H9 (cell line): ENCODE results near the gene DDX28. TPM values are rescaled to one million over a fixed set of nuclear protein-coding genes. Genes with fewer than 3 reads are reported as not detected.
A peak's percentile ranks its signal among the peaks of the same experiment; 100 is the strongest.

ENCODE experiments used
- DNase-seq: peaks from one replicate; pipeline ENCODE4 v3.0.0-alpha.2; 2017
- H2AFZ ChIP-seq: one replicate; pipeline ENCODE4 v1.6.1; 2013; ENCODE audit warnings: mild to moderate bottlenecking, low read length, control low read depth, moderate library complexity
- H2AK5ac ChIP-seq: 2 replicates; pipeline ENCODE4 v1.6.1; 2013; ENCODE audit warnings: low read length, control low read depth, mixed read lengths; ENCODE audit not compliant: insufficient read length
- H2BK120ac ChIP-seq: one replicate; pipeline ENCODE4 v1.6.1; 2013; ENCODE audit warnings: low read depth, mild to moderate bottlenecking, low read length, control low read depth, inconsistent platforms; ENCODE audit not compliant: poor library complexity, severe bottlenecking
- H2BK12ac ChIP-seq: 2 replicates; pipeline ENCODE4 v1.6.1; 2013; ENCODE audit warnings: low read length, control low read depth, mixed read lengths, low read depth; ENCODE audit not compliant: insufficient read length
- H2BK15ac ChIP-seq: 2 replicates; pipeline ENCODE4 v1.6.1; 2013; ENCODE audit warnings: low read depth, low read length, control low read depth
- H2BK20ac ChIP-seq: one replicate; pipeline ENCODE4 v1.6.1; 2013; ENCODE audit warnings: low read depth, mild to moderate bottlenecking, low read length, control low read depth, inconsistent platforms; ENCODE audit not compliant: poor library complexity, severe bottlenecking
- H2BK5ac ChIP-seq: 2 replicates; pipeline ENCODE4 v1.6.1; 2013; ENCODE audit warnings: low read length, control low read depth, mixed read lengths; ENCODE audit not compliant: insufficient read length
- H3K14ac ChIP-seq: 2 replicates; pipeline ENCODE4 v1.6.1; 2013; ENCODE audit warnings: low read length, control low read depth; ENCODE audit not compliant: insufficient read depth
- H3K18ac ChIP-seq: 2 replicates; pipeline ENCODE4 v1.6.1; 2013; ENCODE audit warnings: low read depth, mild to moderate bottlenecking, mixed read lengths, low read length, control low read depth; ENCODE audit not compliant: insufficient read length
- H3K23ac ChIP-seq: 2 replicates; pipeline ENCODE4 v1.6.1; 2013; ENCODE audit warnings: low read length, control low read depth, mixed read lengths, low read depth; ENCODE audit not compliant: insufficient read length
- H3K23me2 ChIP-seq: 2 replicates; pipeline ENCODE4 v1.6.1; 2013; ENCODE audit warnings: low read depth, mild to moderate bottlenecking, mixed read lengths, low read length, control low read depth; ENCODE audit not compliant: insufficient read length, poor library complexity, severe bottlenecking
- H3K27ac ChIP-seq: 2 replicates; pipeline ENCODE4 v1.5.1; 2013; ENCODE audit warnings: low read length, control low read depth, mixed read lengths, low read depth; ENCODE audit not compliant: insufficient read length
- H3K27me3 ChIP-seq: 2 replicates; pipeline ENCODE4 v1.6.1; 2013; ENCODE audit warnings: low read length, control low read depth, inconsistent platforms; ENCODE audit not compliant: insufficient read depth
- H3K4ac ChIP-seq: 2 replicates; pipeline ENCODE4 v1.6.1; 2013; ENCODE audit warnings: low read depth, mild to moderate bottlenecking, control low read depth, inconsistent platforms, low read length, moderate library complexity
- H3K4me1 ChIP-seq: 2 replicates; pipeline ENCODE4 v1.6.1; 2013; ENCODE audit warnings: low read length, control low read depth, inconsistent platforms; ENCODE audit not compliant: insufficient read depth
- H3K4me2 ChIP-seq: 2 replicates; pipeline ENCODE4 v1.6.1; 2013; ENCODE audit warnings: low read length, control low read depth, mixed read lengths; ENCODE audit not compliant: insufficient read length, insufficient read depth
- H3K56ac ChIP-seq: 2 replicates; pipeline ENCODE4 v1.6.1; 2013; ENCODE audit warnings: low read depth, mild to moderate bottlenecking, mixed read lengths, low read length, control low read depth; ENCODE audit not compliant: insufficient read length
- H3K79me1 ChIP-seq: 2 replicates; pipeline ENCODE4 v1.6.1; 2013; ENCODE audit warnings: low read depth, mild to moderate bottlenecking, moderate library complexity, low read length, control low read depth, inconsistent platforms; ENCODE audit not compliant: insufficient read depth, poor library complexity, severe bottlenecking
- H3K79me2 ChIP-seq: 2 replicates; pipeline ENCODE4 v1.6.1; 2013; ENCODE audit warnings: low read length, control low read depth, inconsistent platforms; ENCODE audit not compliant: insufficient read depth
- H3K9ac ChIP-seq: 2 replicates; pipeline ENCODE4 v1.6.1; 2013; ENCODE audit warnings: low read length, control low read depth, mixed read lengths; ENCODE audit not compliant: insufficient read length; ENCODE audit errors: extremely low read depth
- H3K9me3 ChIP-seq: one replicate; pipeline ENCODE4 v1.6.1; 2013; ENCODE audit warnings: low read depth, low read length, inconsistent platforms; ENCODE audit not compliant: control insufficient read depth
- H3T11ph ChIP-seq: one replicate; pipeline ENCODE4 v1.6.1; 2013; ENCODE audit warnings: mild to moderate bottlenecking, low read length, control low read depth, inconsistent platforms
- H4K20me1 ChIP-seq: one replicate; pipeline ENCODE4 v1.6.1; 2013; ENCODE audit not compliant: control insufficient read depth, insufficient read length, insufficient read depth
- H4K5ac ChIP-seq: 2 replicates; pipeline ENCODE4 v1.6.1; 2013; ENCODE audit warnings: low read depth, mild to moderate bottlenecking, mixed read lengths, low read length, control low read depth; ENCODE audit not compliant: insufficient read length
- H4K8ac ChIP-seq: replicated peaks from 2 replicates; pipeline ENCODE4 v1.6.1; 2013; ENCODE audit warnings: low read length, control low read depth, mixed read lengths, low read depth; ENCODE audit not compliant: insufficient read length
- H4K91ac ChIP-seq: 2 replicates; pipeline ENCODE4 v1.6.1; 2013; ENCODE audit warnings: low read depth, mild to moderate bottlenecking, moderate library complexity, mixed read lengths, low read length, control low read depth; ENCODE audit not compliant: insufficient read length
- H3K27ac Mint-ChIP-seq, 3 experiments: 2 replicates in 2 of 3; 3 replicates in 1 of 3; pipeline ENCODE4 v1.8.0; 2020 to 2021; ENCODE audit warnings: mixed read lengths in 3 of 3, mild to moderate bottlenecking in 1 of 3, moderate library complexity in 1 of 3
- H3K27me3 Mint-ChIP-seq: 2 replicates; pipeline ENCODE4 v1.8.0; 2021; ENCODE audit warnings: low read depth, mild to moderate bottlenecking, moderate library complexity, mixed read lengths
- H3K36me3 Mint-ChIP-seq, 3 experiments: 2 replicates in 2 of 3; 3 replicates in 1 of 3; pipeline ENCODE4 v1.8.0; 2020 to 2021; ENCODE audit warnings: low read depth in 3 of 3, mixed read lengths in 3 of 3; ENCODE audit not compliant: insufficient read depth in 1 of 3
- H3K4me1 Mint-ChIP-seq, 2 experiments: 2 replicates each; pipeline ENCODE4 v1.8.0; 2020; ENCODE audit warnings: mixed read lengths in 2 of 2
- H3K4me3 Mint-ChIP-seq, 2 experiments: 2 replicates in 1 of 2; 3 replicates in 1 of 2; pipeline ENCODE4 v1.8.0; 2020 to 2021; ENCODE audit warnings: mild to moderate bottlenecking in 2 of 2, mixed read lengths in 2 of 2, moderate library complexity in 1 of 2
- H3K9me3 Mint-ChIP-seq, 2 experiments: 2 replicates in 1 of 2; 3 replicates in 1 of 2; pipeline ENCODE4 v1.8.0; 2020; ENCODE audit warnings: mild to moderate bottlenecking in 2 of 2, mixed read lengths in 2 of 2, moderate library complexity in 1 of 2
- WGBS: extraction: QIAGEN DNeasy Blood & Tissue Kit; methylation state at CpG from one replicate; pipeline ENCODE4 v1.1.7; 2013; ENCODE audit warnings: missing lambda C conversion rate, low lambda C conversion rate, mixed read lengths; ENCODE audit not compliant: insufficient read length; ENCODE audit errors: extremely low coverage; 5-methylcytosine and 5-hydroxymethylcytosine counted together
- total RNA-seq: library from RNA; stranded (reverse); gene quantifications from 2 replicates; pipeline ENCODE4 v1.2.1, GENCODE V29; 2021
- TF ChIP-seq, protein P1 (sequence below): fragments of 200-600 bp; sonication (generic); conservative IDR thresholded peaks from 3 replicates; pipeline ENCODE4 v1.8.0; 2021; ENCODE audit warnings: antibody characterized with exemption, mild to moderate bottlenecking

Gene DDX28
- total RNA-seq, 1 experiment from 2014 or later: 22.9 TPM

DNA sequence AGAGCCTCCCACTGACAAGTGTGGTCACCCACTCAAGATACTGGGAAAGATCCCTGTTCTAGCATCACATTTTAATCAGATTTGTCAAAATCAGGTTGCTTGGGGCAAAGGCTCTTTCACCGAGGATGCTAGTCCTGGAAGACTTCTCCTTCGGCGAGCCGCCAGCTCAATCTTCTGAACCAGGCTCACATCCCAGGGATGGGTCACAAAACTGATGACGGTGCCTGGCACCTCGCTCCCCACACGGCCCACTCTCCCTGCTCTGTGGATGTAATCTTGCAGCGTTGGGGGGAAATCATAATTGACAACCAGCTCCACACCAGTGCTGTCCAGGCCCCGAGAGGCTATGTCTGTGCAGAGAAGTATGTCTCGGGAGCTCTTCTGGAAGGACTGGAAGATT lies 1.5 kb downstream of the DDX28 start:
- no peaks in the 10 kb centered on the region; the same call in 1 of the 2 replicates for H3K27me3 Mint-ChIP-seq
- Histone ChIP-seq H3K9ac (no peak overlapping the region), H4K8ac (no peak overlapping the region), H3K23ac (no peak overlapping the region), H4K91ac (no peak overlapping the region), H3K18ac (no peak overlapping the region), H2AK5ac (no peak overlapping the region), H3K14ac (no peak overlapping the region), H3K56ac (no peak overlapping the region), H3K4ac (no peak overlapping the region), H4K20me1 (no peaks in the 10 kb centered on the region), H3K79me1 (peaks cover 4% of the 10 kb centered on the region), H3K4me2 (peak overlapping the region; percentile 82), H2AFZ (no peak overlapping the region), H2BK5ac (no peak overlapping the region), H3K4me1 (peaks cover 4% of the 10 kb centered on the region; the same call in 1 of the 2 replicates), H2BK12ac (no peak overlapping the region), H3K23me2 (peaks cover 5% of the 10 kb centered on the region), H2BK120ac (no peak overlapping the region), H2BK15ac (no peak overlapping the region), H2BK20ac (no peak overlapping the region), H3K27me3 (no peaks in the 10 kb centered on the region), H4K5ac (no peak overlapping the region), H3K9me3 (no peaks in the 10 kb centered on the region), H3T11ph (no peak overlapping the region), H3K27ac (no peak overlapping the region), H3K79me2 (peaks cover 8% of the 10 kb centered on the region; the same call in 1 of the 2 replicates)
- no CpG with 5 or more reads among the region's 10 CpGs for WGBS
- TF ChIP-seq, protein P1, sequence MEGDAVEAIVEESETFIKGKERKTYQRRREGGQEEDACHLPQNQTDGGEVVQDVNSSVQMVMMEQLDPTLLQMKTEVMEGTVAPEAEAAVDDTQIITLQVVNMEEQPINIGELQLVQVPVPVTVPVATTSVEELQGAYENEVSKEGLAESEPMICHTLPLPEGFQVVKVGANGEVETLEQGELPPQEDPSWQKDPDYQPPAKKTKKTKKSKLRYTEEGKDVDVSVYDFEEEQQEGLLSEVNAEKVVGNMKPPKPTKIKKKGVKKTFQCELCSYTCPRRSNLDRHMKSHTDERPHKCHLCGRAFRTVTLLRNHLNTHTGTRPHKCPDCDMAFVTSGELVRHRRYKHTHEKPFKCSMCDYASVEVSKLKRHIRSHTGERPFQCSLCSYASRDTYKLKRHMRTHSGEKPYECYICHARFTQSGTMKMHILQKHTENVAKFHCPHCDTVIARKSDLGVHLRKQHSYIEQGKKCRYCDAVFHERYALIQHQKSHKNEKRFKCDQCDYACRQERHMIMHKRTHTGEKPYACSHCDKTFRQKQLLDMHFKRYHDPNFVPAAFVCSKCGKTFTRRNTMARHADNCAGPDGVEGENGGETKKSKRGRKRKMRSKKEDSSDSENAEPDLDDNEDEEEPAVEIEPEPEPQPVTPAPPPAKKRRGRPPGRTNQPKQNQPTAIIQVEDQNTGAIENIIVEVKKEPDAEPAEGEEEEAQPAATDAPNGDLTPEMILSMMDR: no peak
- peaks cover 6 to 17% of the 10 kb centered on the region in 2 experiments for H3K4me1 Mint-ChIP-seq
- H3K27ac Mint-ChIP-seq: no peak overlapping the region
- DNase-seq: no peak
- peaks cover 9 to 22% (median 16%) of the 10 kb centered on the region in 3 experiments for H3K36me3 Mint-ChIP-seq
- H3K9me3 Mint-ChIP-seq: no peaks in the 10 kb centered on the region; a peak in 1 of 5 replicates
- peak overlapping the region; percentile 95 to 100 for H3K4me3 Mint-ChIP-seq
